ENCODE measurements around the gene DELE1.
A peak's percentile ranks its signal among the peaks of the same experiment; 100 is the strongest.

The DELE1 gene

GRCh38 chr5:141960018-141960417 lies 36.3 kb downstream of the DELE1 start:
- peak; percentile 49 for DNase-seq

GRCh38 chr5:141960449-141961323 lies 37.0 kb downstream of the DELE1 start:
- peak; percentile 93 for DNase-seq

- DNase-seq: no peak
These were observed 37.8 kb downstream of the DELE1 start for GRCh38 chr5:141961466-141961865.

GRCh38 chr5:141963701-141964100 lies 40.0 kb downstream of the DELE1 start:
- DNase-seq: no peak

- no peak for DNase-seq
These were observed 41.4 kb downstream of the DELE1 start for GRCh38 chr5:141965071-141965470.

GRCh38 chr5:141966275-141966962 lies 42.7 kb downstream of the DELE1 start:
- DNase-seq: no peak

- DNase-seq: no peak
These were observed 43.3 kb downstream of the DELE1 start for GRCh38 chr5:141966963-141967333.

- DNase-seq: peak; percentile 96
These were observed 45.4 kb downstream of the DELE1 start, which contains the start of gene RNF14 for GRCh38 chr5:141968914-141969608. Gene RNF14 (plus strand): TSS chr5:141969105. CDS start chr5:141973589, 4,484 bp downstream.

GRCh38 chr5:141969783-141970771 lies 46.4 kb downstream of the DELE1 start:
- DNase-seq: no peak

- DNase-seq: no peak
These were observed 50.4 kb downstream of the DELE1 start for GRCh38 chr5:141973871-141974595.

- no peak for DNase-seq
These were observed 52.5 kb downstream of the DELE1 start for GRCh38 chr5:141976176-141976575.

GRCh38 chr5:141978389-141978788 lies 54.7 kb downstream of the DELE1 start:
- DNase-seq: no peak

GRCh38 chr5:141982626-141983025 lies 59.0 kb downstream of the DELE1 start:
- no peak for DNase-seq

- no peak for DNase-seq
These were observed 62.4 kb downstream of the DELE1 start for GRCh38 chr5:141986072-141986471.

- DNase-seq: no peak
These were observed 66.0 kb downstream of the DELE1 start for GRCh38 chr5:141989720-141990119.
